C1 segment of cervical spinal cord (tissue), 14 donors: ENCODE data around the gene FRK.
"Not testable (repeated sequence)": the region's sequence is repeated elsewhere in the genome, so short reads cannot be mapped to it uniquely, and the experiment has no call there.

ENCODE experiments used
- DNase-seq, 14 donors: peaks; one replicate each; lab custom pipeline; 2025; lab: John Stamatoyannopoulos, UW

The FRK gene, protein sequence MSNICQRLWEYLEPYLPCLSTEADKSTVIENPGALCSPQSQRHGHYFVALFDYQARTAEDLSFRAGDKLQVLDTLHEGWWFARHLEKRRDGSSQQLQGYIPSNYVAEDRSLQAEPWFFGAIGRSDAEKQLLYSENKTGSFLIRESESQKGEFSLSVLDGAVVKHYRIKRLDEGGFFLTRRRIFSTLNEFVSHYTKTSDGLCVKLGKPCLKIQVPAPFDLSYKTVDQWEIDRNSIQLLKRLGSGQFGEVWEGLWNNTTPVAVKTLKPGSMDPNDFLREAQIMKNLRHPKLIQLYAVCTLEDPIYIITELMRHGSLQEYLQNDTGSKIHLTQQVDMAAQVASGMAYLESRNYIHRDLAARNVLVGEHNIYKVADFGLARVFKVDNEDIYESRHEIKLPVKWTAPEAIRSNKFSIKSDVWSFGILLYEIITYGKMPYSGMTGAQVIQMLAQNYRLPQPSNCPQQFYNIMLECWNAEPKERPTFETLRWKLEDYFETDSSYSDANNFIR

GRCh38 chr6:116060572-116061283 lies at the start of gene FRK:
Gene FRK, minus strand, starts transcription at chr6:116060891. Its CDS starts 580 bp downstream, at chr6:116060311.
- no peak for DNase-seq

DNA sequence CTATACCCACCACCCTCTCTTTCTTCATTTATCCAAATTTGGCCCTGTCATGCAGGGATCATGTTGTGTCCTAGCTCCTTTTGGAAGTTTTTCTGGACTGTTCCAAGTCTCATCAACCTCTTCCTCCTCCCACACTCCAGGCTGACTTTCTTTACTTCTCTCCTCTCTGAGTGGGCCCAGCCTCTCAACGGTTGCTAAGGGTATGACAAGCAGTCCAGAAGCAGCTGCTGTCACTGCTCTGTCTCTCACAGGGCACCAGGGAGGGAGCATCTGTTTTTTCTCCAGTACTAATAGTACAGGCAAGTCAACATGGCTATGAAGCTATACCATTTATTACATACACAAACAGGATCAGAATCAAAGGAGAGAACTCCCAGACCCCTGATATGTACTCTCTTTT lies 48.1 kb upstream of the FRK start:
- no peak for DNase-seq

DNA sequence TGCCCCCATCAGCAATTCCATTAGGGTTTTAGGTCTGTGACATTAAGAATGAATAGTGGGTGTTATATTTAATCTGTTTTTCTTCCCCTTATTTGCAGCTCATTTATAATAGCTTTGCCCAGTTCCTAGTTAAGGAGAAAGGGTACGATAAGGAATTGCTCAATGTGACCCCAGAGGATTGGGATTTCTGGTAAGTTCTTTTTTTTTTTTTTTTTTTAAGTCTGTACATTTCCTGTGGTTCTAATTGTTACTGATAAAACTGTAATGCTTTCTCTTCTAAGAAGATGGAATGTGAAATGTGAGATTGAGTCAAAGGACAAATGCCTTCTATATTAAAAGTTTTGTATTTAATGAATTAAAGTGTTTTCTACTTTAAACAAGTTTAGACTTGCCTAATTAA lies 45.5 kb upstream of the FRK start:
- no peak for DNase-seq

GRCh38 chr6:116105247-116105646 lies 44.6 kb upstream of the FRK start:
- DNase-seq: no peak

- no peak for DNase-seq
Observed at GRCh38 chr6:116104636-116105035, 43.9 kb upstream of the FRK start.

DNA sequence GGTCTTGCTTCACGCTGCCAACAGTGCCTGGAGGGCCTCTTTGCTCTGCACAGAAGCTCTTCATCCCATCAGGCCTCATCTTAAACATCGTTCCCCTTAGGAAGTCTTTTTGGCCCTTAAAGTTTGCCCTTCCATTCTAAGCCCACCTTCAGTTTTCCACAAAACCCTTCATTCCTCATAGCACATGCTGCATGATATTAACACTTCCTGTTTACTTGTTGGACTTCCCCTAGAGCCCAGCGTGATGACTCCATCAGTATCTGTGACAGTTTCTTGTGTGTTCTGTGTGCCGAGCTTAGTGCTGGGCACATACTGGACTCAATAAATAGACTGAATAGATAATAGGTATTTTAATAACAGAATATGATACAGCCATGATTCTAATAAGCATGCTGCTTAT lies 42.2 kb upstream of the FRK start:
- DNase-seq: peak in 1 of 14 donors; percentile 7

GRCh38 chr6:116101790-116102189 lies 41.1 kb upstream of the FRK start:
- DNase-seq: no peak

DNA sequence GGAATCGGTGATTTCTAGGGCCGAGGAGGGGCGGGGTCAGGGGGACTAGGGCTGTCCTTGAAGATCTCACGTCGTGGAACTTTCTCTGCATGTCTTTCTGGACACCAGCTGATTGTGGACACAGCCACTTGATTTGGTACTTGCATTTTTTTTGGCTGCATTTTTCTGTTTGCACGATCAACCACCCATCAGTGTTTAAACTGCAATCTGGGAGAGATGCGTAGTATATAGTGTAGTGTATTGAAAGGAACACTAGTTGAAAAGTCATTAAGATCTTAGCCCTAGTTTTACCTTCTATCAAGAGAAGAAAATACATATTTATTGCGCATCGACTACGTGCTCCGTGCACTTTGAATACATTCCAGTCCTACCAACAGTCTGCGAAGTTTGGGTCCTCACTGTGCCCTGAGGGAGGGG lies 40.6 kb upstream of the FRK start:
- no peak for DNase-seq

DNA sequence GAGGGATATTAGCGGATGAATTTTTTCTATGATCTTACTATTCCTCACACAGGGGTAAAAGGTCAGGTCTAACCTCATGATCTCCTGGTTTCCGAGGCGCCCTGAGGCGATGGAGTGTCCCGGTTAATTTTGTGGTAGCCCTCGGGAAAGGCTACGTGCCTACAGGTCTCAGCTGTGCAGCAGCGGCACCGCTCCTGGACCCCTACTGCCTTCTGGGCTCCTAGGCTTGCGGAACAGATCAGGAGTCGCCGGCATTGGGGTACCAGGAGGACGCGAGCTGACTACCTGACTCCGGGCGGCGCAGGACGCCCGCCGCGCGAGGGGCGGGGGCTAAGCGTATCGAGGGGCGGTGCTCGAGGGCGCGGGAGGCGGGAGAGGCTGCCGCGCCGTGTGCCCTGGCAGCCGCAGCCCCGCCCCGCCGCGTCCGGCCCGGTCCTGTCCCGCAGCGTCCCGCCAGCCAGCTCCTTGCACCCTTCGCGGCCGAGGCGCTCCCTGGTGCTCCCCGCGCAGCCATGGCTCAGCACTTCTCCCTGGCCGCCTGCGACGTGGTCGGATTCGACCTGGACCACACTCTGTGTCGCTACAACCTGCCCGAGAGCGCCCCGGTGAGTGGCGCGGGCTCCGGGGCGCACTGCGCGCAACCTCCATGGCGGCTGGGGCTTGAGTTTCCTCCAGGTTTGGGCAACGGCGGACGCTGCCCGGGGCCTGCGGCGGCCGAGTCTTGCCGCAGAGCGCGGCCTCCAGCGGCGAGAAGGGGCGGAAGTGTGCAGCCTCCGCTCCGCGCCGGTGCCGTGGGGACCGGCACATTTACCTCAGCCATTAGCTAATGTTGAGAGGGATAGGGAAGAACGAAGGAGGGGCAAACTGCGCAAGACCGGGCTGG lies 40.0 kb upstream of the FRK start, which contains the start of gene NT5DC1:
TSS of gene NT5DC1 (plus strand) at position 435 of the 883 bp plus-strand sequence. CDS start at position 513, 78 bp downstream.
- DNase-seq: peak in 13 of 14 donors; percentile 55 to 89 (median 80)

DNA sequence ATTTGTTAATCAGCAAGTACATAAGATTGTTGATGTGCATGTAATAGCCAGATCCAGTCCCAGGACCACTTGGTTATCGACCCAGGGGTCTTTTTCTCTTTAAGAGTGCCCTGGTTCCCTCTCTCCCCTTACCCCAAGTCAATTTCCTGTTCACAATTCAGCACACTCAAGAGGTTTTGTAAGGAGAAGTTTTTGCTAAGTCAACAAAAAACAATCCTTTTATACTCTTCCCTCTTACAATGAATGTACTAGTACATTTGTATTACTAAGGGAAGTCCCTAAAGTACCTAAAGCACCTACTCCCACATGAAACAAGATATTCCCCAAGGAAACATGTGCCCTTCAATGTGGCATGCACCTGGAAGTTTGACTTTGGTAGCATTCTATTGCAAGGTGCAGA lies 38.3 kb upstream of the FRK start:
- peak in 1 of 14 donors; percentile 25 for DNase-seq

GRCh38 chr6:116096979-116097816 lies 36.5 kb upstream of the FRK start:
- no peak for DNase-seq

GRCh38 chr6:116096048-116096759 lies 35.5 kb upstream of the FRK start:
- DNase-seq: not testable (repeated sequence)

- no peak for DNase-seq
Observed at GRCh38 chr6:116094041-116094440, 33.4 kb upstream of the FRK start.

DNA sequence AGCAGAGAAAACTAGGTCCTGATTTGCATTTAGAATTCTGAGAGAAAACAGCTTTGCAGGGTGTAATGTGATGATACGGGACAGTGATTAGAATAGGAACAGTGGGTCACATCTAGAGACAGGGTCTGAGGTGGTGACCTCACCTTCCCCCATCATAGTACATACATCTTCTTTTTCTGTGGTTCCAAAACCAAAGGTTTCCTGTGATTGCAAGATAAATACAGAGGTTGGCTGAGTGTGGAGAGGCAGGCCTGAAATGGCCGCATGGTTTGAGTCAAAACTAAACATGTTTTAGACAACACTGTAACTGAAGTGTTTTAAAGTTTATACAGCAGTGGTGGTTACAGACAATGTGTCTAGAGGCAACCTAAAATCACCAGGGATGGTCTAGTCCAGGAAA lies 29.6 kb upstream of the FRK start:
- DNase-seq: no peak

- DNase-seq: no peak
Observed at GRCh38 chr6:116088946-116089345, 28.3 kb upstream of the FRK start.

GRCh38 chr6:116087437-116088027 lies 26.8 kb upstream of the FRK start:
- no peak for DNase-seq

GRCh38 chr6:116084284-116084683 lies 23.6 kb upstream of the FRK start:
- DNase-seq: no peak

GRCh38 chr6:116083052-116083451 lies 22.4 kb upstream of the FRK start:
- no peak for DNase-seq

DNA sequence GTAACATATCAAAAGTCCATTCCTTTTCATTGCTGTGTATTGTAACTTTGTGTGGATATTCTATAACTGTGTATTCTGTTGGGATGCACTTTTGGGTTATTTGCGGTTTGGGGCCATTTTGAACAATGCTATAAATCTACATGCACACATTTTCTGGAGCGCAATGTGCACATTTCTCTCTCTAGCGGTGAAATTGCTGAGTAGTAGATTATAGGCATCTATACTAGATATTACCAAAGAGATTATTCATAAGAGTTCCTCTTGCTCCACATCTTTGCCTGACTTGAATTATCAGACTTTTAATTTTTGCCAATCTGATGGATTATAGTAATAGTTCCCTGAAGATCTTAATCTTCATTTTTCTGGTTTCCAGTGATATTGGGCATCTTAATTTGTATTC lies 18.3 kb upstream of the FRK start:
- DNase-seq: no peak

GRCh38 chr6:116078522-116078921 lies 17.8 kb upstream of the FRK start:
- DNase-seq: no peak
